HG03565 (cell line): Measurements from ENCODE around the gene DNAJC6.

Experiments
- ATAC-seq: cut with Tn5 transposase; IDR thresholded peaks from one replicate; pipeline ENCODE4 v1.9.1; 2021; ENCODE audit warnings: mild to moderate bottlenecking, moderate library complexity; ENCODE audit not compliant: unreplicated experiment

DNAJC6 gene

GRCh38 chr1:65459397-65459768, 150.0 kb downstream of the DNAJC6 start:
- ATAC-seq: peak; percentile 83
